ENCODE results near the gene NAV3. TPM values are rescaled to one million over a fixed set of nuclear protein-coding genes. Genes with fewer than 3 reads are reported as not detected.

Gene NAV3
- total RNA-seq, 2 donors from 2014 or later, result 9.0 to 12.6 TPM

DNA sequence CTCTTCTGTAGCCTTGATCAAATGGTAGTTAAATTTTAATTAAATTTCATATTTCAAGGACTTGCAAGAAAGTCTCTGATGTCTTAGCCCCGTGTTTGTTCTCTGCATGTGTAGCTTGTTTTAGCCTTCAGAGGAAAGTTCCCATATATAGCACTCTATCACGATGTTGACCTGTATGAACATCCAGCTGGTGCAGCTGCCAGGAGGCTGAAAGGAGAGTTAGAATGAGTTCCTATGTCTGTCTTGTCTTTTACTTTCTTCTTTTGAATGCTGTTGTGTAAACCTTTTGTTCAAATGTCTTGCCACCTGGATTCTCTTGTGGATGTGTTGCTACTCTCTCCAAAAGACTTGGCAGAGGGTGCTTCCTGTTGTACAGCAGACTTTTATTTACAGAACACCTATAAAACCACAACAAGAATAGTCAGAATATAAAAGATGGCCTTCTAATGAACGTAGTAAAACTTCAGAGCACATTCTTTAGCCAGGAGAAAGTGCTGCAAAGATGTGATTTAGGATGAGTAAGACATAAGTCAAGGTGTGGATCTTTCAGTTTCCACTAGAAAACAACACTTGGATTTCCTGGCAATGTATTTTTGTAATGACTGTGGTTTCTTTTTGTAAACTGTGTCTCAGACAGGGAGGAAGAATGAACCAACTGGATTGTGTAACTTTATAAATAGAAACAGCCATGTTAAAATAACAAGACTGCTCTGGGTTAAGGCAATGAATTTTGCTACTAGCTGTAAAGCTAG lies 17.2 kb downstream of the NAV3 start:
- H3K4me3 ChIP-seq, result no peak overlapping the region
- H3K4me1 ChIP-seq (replicated peaks), result peaks cover 10% of the 10 kb centered on the region
- H3K36me3 ChIP-seq, result no peaks in the 10 kb centered on the region
- WGBS, result 5% methylated on average over 3 of the region's 3 CpGs
- peak overlapping the region; percentile 20 to 53 for H3K27ac ChIP-seq
- intact Hi-C loops (cut with DNase I), result no loop called here
- H3K9me3 ChIP-seq, result no peaks in the 10 kb centered on the region
- DNase-seq (ENCODE audit: low spot score), result peak; percentile 70
- TF ChIP-seq POLR2A (IDR thresholded peaks at IDR 0.05) (no peak), POLR2AphosphoS5 (IDR thresholded peaks at IDR 0.05) (peak; percentile 84)
- H3K27me3 ChIP-seq (replicated peaks; ENCODE audit: insufficient read depth), result no peaks in the 10 kb centered on the region

DNA sequence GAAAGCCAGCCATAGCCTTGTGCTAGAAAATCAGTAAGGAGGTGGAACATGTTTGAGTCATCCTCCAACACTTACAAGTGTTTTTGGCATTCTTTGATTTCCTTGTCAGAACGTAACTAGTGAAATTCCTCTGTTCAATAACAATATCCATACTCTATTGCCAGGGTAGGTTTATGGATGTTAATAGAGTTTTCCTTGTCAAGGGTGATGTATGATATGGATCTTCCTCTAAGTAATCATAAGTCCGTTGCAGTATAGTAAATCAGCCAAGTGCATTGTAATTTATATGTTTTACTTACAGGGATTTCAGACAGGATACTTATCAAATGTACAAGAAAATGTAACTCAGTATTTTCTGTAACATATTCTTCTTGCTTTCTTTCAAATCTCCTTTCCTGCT lies 19.4 kb downstream of the NAV3 start:
- intact Hi-C loops (cut with DNase I), result no loop called here
- Histone ChIP-seq H3K4me3 (no peak overlapping the region), H3K36me3 (no peaks in the 10 kb centered on the region), H3K27me3 (replicated peaks; ENCODE audit: insufficient read depth) (no peaks in the 10 kb centered on the region), H3K9me3 (no peaks in the 10 kb centered on the region), H3K27ac (no peak overlapping the region), H3K4me1 (replicated peaks) (peaks cover 10% of the 10 kb centered on the region)
- 30% methylated on average over 2 of the region's 2 CpGs for WGBS
- TF ChIP-seq POLR2A (IDR thresholded peaks at IDR 0.05), result no peak
- TF ChIP-seq, protein P1, sequence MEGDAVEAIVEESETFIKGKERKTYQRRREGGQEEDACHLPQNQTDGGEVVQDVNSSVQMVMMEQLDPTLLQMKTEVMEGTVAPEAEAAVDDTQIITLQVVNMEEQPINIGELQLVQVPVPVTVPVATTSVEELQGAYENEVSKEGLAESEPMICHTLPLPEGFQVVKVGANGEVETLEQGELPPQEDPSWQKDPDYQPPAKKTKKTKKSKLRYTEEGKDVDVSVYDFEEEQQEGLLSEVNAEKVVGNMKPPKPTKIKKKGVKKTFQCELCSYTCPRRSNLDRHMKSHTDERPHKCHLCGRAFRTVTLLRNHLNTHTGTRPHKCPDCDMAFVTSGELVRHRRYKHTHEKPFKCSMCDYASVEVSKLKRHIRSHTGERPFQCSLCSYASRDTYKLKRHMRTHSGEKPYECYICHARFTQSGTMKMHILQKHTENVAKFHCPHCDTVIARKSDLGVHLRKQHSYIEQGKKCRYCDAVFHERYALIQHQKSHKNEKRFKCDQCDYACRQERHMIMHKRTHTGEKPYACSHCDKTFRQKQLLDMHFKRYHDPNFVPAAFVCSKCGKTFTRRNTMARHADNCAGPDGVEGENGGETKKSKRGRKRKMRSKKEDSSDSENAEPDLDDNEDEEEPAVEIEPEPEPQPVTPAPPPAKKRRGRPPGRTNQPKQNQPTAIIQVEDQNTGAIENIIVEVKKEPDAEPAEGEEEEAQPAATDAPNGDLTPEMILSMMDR (IDR thresholded peaks at IDR 0.05), result no peak
- TF ChIP-seq POLR2AphosphoS5 (IDR thresholded peaks at IDR 0.05), result no peak
- DNase-seq (ENCODE audit: low spot score), result no peak

DNA sequence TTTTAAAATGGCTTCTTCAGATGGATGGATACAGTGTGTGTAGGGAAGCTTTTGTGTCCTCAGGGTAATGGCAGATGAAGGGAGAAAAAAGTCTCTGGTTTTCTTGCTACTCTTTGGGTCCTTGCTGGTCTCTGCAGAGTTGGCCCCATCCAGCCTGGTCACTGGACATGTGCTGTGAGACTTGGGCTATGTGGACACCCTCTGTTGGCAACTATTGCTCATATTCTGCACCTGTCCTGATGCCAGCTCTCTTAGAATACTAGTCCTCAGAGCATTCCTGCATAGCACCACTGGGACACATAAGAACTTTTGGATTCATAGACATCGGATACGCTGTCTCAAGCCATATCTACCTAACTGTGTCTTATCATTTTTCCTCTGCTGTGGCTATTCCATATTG lies 20.0 kb downstream of the NAV3 start:
- intact Hi-C loops (cut with DNase I), result no loop called here
- H3K27me3 ChIP-seq (replicated peaks; ENCODE audit: insufficient read depth), result no peaks in the 10 kb centered on the region
- TF ChIP-seq, protein P1 (IDR thresholded peaks at IDR 0.05), result no peak
- TF ChIP-seq POLR2A (IDR thresholded peaks at IDR 0.05) (no peak), POLR2AphosphoS5 (IDR thresholded peaks at IDR 0.05) (no peak)
- H3K27ac ChIP-seq, result no peak overlapping the region
- 98% methylated on average over 2 of the region's 2 CpGs for WGBS
- peaks cover 10% of the 10 kb centered on the region for H3K4me1 ChIP-seq (replicated peaks)
- H3K4me3 ChIP-seq, result no peak overlapping the region
- DNase-seq (ENCODE audit: low spot score), result no peak
- H3K36me3 ChIP-seq, result no peaks in the 10 kb centered on the region
- H3K9me3 ChIP-seq, result no peaks in the 10 kb centered on the region

DNA sequence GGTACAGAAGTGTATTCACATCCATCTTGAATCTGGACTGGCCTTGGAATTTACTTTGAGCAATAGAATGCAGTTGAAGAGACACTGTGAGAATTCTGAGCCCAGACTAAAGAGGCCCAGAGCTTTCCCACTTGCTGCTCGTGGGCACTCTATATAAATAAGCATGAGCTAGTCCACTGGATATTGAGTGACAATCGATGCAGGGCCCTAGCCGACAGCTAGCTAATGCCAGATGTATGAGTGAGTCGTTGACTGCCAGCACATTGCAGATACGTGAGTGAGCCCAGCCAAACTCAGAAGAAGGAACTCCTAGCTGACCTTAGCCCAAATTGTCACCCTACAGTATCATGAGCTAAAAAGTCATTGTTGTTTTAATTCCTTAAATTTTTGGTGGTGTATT lies 24.9 kb downstream of the NAV3 start:
- 90% methylated on average over 5 of the region's 5 CpGs for WGBS
- no peaks in the 10 kb centered on the region for H3K4me1 ChIP-seq (replicated peaks)
- no peak for DNase-seq (ENCODE audit: low spot score)
- H3K27ac ChIP-seq, result no peak overlapping the region
- intact Hi-C loops (cut with DNase I), result no loop called here
- TF ChIP-seq POLR2A (IDR thresholded peaks at IDR 0.05), result no peak
- TF ChIP-seq POLR2AphosphoS5 (IDR thresholded peaks at IDR 0.05), result no peak
- TF ChIP-seq, protein P1 (IDR thresholded peaks at IDR 0.05), result no peak
- no peaks in the 10 kb centered on the region for H3K9me3 ChIP-seq
- no peaks in the 10 kb centered on the region for H3K27me3 ChIP-seq (replicated peaks; ENCODE audit: insufficient read depth)
- no peaks in the 10 kb centered on the region for H3K36me3 ChIP-seq
- no peak overlapping the region for H3K4me3 ChIP-seq

DNA sequence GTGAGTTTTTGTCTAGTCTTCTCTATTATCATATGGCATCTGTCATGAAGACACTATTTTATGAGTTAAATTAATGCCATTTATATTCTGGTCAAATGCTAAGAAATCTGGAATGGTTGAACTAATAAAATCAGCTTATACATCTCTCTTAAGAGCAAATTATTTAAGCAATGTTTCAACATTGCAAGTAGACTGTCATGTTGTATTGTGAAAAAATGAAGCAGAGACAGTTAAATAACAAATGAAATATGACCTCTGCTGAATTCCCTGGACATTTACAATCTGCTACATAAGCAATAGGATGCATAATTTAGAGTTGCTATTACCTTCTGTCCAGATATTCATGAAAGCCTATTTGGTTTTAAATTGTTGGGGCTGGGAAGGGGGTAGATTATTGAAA lies 30.6 kb downstream of the NAV3 start:
- Histone ChIP-seq H3K27ac (no peak overlapping the region), H3K9me3 (no peaks in the 10 kb centered on the region), H3K27me3 (replicated peaks; ENCODE audit: insufficient read depth) (no peaks in the 10 kb centered on the region), H3K4me1 (replicated peaks) (no peaks in the 10 kb centered on the region), H3K4me3 (no peak overlapping the region), H3K36me3 (no peaks in the 10 kb centered on the region)
- TF ChIP-seq POLR2A (IDR thresholded peaks at IDR 0.05), result no peak
- TF ChIP-seq, protein P1 (IDR thresholded peaks at IDR 0.05), result no peak
- no peak for TF ChIP-seq POLR2AphosphoS5 (IDR thresholded peaks at IDR 0.05)
- intact Hi-C loops (cut with DNase I), result no loop called here
- no peak for DNase-seq (ENCODE audit: low spot score)

Measured in prostate gland (tissue), 2 donors.